ENCODE measurements around the gene TEX101.
A peak's percentile ranks its signal among the peaks of the same experiment; 100 is the strongest.

Gene TEX101

DNA sequence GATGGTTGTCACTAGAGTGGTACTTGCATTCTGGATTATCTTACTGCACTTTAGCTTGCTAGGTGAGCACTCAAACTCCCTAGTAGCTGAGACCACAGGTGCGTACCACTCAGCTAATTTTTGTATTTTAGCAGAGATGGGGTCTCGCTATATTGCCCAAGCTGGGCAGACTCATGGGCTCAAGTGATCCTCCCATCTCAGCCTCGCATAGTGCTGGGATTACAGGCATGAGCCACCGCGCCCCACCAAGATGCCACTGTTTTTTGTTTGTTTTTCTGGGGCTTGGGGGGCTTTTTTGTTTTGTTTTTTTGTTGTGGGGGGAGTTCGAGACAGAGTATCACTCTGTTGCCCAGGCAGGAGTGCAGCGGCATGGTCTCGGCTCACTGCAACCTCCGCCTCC lies 33.0 kb downstream of the TEX101 start:
- DNase-seq (ENCODE audit: low spot score) = no peak

DNA sequence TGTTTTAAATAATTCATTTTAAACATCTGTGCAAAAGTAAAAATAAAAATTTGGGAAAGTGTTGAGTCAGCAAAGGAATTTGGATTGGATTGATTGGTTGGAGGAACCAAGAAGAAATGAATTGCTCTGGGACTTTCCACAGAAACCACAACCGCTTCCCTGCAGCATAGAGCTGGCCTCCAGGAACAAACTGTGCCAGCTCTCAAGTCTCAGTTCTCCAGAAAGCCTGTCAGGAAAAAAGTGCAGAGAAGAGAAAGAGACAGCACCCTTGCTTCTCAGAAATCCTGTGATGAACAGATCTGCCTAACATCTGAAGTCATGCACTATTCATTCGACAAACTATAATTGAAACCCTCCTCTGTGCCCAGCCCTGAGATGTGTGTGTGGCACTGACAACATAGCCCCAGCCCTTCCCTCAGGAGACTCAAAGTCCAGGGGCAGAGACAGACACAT lies 35.9 kb downstream of the TEX101 start:
- DNase-seq (ENCODE audit: low spot score) = no peak

- DNase-seq (ENCODE audit: low spot score) = no peak
Measured at GRCh38 chr19:43452582-43452981, 37.9 kb downstream of the TEX101 start.

- no peak for DNase-seq (ENCODE audit: low spot score)
Measured at GRCh38 chr19:43454031-43454430, 39.3 kb downstream of the TEX101 start.

GRCh38 chr19:43455321-43456113 lies 40.8 kb downstream of the TEX101 start:
- DNase-seq (ENCODE audit: low spot score) = no peak

- DNase-seq (ENCODE audit: low spot score) = no peak
Measured at GRCh38 chr19:43457809-43458208, 43.1 kb downstream of the TEX101 start.

- no peak for DNase-seq (ENCODE audit: low spot score)
Measured at GRCh38 chr19:43460362-43461016, 45.8 kb downstream of the TEX101 start.

GRCh38 chr19:43461303-43461702 lies 46.6 kb downstream of the TEX101 start:
- no peak for DNase-seq (ENCODE audit: low spot score)

- no peak for DNase-seq (ENCODE audit: low spot score)
Measured at GRCh38 chr19:43462383-43462782, 47.7 kb downstream of the TEX101 start.

DNA sequence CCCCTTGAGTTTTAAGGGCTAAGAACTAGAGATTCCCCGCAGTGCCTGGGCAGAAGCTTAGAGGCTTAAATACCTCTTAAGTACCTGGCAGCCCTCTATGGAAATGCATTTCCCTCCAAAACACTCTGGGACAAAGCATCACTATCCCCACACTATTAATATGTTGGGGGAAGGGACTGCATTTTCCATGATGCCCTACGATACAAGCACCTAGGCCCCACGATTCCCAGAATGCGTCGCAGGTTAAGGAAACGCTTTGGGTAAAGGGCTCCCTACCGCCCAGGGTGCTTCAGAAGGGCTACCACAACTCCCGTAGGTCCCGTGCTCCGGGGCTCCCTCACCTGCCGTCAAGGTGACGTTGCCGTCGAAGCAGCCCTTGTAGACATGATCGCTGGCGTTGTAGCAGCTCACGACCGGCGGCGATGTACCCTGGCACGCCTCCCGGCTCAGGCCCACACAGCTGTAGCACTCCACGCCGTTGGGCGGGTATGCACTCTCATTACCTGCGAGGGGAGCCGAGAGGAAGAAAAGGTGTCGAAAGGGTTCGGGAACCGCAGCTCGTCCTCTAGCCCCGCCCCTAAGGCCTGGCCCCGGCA lies 48.2 kb downstream of the TEX101 start:
- DNase-seq (ENCODE audit: low spot score) = no peak

GRCh38 chr19:43463381-43464133 lies 48.9 kb downstream of the TEX101 start:
- peak; percentile 96 for DNase-seq (ENCODE audit: low spot score)

DNA sequence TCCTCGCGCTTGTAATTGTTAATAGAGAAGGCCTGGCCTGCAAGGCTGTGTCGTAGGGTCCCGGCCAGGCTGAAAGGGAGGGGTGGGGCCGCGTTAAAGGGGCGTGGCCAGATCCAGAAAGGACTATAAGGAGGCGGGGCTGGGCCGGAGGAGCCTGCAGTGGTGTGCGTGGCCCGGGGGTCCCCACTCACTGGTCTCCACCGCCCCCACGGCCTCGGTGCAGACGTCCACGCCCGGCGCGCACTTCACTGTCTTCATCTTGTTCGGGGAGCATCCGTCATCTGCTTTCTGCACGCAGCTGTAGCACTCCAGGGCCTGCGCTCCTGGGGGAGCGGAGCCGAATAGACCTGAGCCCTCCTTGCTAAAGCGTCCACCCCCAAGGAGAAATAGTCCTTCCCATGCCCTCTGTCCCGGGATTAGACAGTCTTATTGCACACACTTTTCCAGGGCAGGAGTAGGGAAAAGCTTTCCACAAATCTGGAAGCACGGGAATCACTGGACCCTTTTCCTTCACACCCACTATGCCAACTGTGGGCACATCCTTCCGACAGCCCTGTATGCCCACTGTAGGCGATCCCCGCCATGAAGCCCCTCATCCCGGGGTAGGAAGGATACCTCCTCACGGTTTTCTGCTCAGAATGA lies 49.6 kb downstream of the TEX101 start:
- DNase-seq (ENCODE audit: low spot score) = no peak

- DNase-seq (ENCODE audit: low spot score) = no peak
Measured at GRCh38 chr19:43465468-43466120, 50.9 kb downstream of the TEX101 start, which contains the start of gene LYPD3. LYPD3 (minus strand) TSS chr19:43465608; CDS start chr19:43465571, 37 bp downstream.

GRCh38 chr19:43466793-43467192 lies 52.1 kb downstream of the TEX101 start:
- DNase-seq (ENCODE audit: low spot score) = no peak

DNA sequence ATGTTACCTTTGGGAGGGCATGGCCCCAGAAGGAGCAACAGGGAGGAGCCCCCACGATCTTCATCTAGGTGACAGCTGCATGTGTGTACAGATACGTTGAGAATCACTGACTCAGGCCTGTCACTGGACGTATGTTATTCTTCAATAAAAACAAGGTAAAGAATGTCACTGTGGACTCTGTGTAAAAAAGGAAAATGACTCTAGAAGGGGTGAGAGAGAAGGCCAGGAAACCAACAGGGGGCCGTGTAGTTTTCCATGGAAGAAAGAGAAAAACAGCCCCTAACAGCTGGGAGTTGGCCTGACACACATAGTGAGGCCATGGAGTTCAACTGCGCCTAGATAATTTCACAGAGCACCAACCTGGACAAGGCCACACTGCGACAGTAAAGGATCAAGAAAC lies 52.6 kb downstream of the TEX101 start:
- DNase-seq (ENCODE audit: low spot score) = no peak

GRCh38 chr19:43467730-43468129 lies 53.0 kb downstream of the TEX101 start:
- no peak for DNase-seq (ENCODE audit: low spot score)
